Right renal cortex interstitium (tissue), 3 donors: ENCODE measurements around the gene STAT2. TPM values are rescaled to one million over a fixed set of nuclear protein-coding genes. Genes with fewer than 3 reads are reported as not detected.

Experiments
- DNase-seq, 3 donors: peaks; one replicate each; pipeline ENCODE4 v3.0.0-alpha.2; 2013; ENCODE audit warnings: low read depth in 3 of 3, low spot score in 2 of 3
- polyA plus RNA-seq, 3 donors: library from polyadenylated mRNA; unstranded; fragments of 120-200 nt; gene quantifications; one replicate each; pipeline ENCODE4 v1.2.1, GENCODE V29; 2013; ENCODE audit not compliant: insufficient read length in 3 of 3

Gene STAT2
- polyA plus RNA-seq, 3 donors = 78.6 to 87.0 (median 85.2) TPM

- no peak for DNase-seq
Measured at GRCh38 chr12:56298828-56299227, 61.1 kb downstream of the STAT2 start.

GRCh38 chr12:56297400-56297799, 62.5 kb downstream of the STAT2 start:
- DNase-seq = no peak

- no peak for DNase-seq
Measured at GRCh38 chr12:56296295-56296694, 63.6 kb downstream of the STAT2 start.

GRCh38 chr12:56293795-56294194, 66.1 kb downstream of the STAT2 start:
- DNase-seq = no peak

Other genes with a start within 250 kb of the STAT2 start
- 1,000 to 10,000 TPM; 5,478 to 6,026 (median 6,015) TPM for gene RPL41, start 243.5 kb downstream of the STAT2 start, polyA plus RNA-seq
- 1 to 10 TPM; 5.8 to 6.3 (median 6.1) TPM for gene ZC3H10, start 241.8 kb downstream of the STAT2 start, polyA plus RNA-seq
- gene ESYT1, start 231.8 kb downstream of the STAT2 start, polyA plus RNA-seq = 10 to 100 TPM; 75.1 to 82.9 (median 77.6) TPM
- gene MYL6B, start 207.5 kb downstream of the STAT2 start, polyA plus RNA-seq = 100 to 1,000 TPM; 176 to 177 (median 176) TPM
- gene MYL6, start 201.7 kb downstream of the STAT2 start, polyA plus RNA-seq = 1,000 to 10,000 TPM; 2,228 to 2,441 (median 2,313) TPM
- gene SMARCC2, start 170.6 kb downstream of the STAT2 start, polyA plus RNA-seq = 100 to 1,000 TPM; 112 to 131 (median 118) TPM
- 10 to 100 TPM; 44.8 to 48.4 (median 46.7) TPM for gene RNF41, start 138.2 kb downstream of the STAT2 start, polyA plus RNA-seq
- 10 to 100 TPM; 26.1 to 31.5 (median 29.5) TPM for gene NABP2, start 135.8 kb downstream of the STAT2 start, polyA plus RNA-seq
- 10 to 100 TPM; 36.0 to 50.3 (median 49.2) TPM for gene SLC39A5, start 130.1 kb downstream of the STAT2 start, polyA plus RNA-seq
- gene ANKRD52, start 101.7 kb downstream of the STAT2 start, polyA plus RNA-seq = 10 to 100 TPM; 24.9 to 27.2 (median 25.2) TPM
- gene COQ10A, start 93.2 kb downstream of the STAT2 start, polyA plus RNA-seq = 10 to 100 TPM; 16.6 to 19.6 (median 16.8) TPM
- 100 to 1,000 TPM; 216 to 220 (median 217) TPM for gene CS, start 59.8 kb downstream of the STAT2 start, polyA plus RNA-seq
- 100 to 1,000 TPM; 155 to 171 (median 163) TPM for gene CNPY2, start 44.1 kb downstream of the STAT2 start, polyA plus RNA-seq
- gene PAN2, start 26.1 kb downstream of the STAT2 start, polyA plus RNA-seq = 10 to 100 TPM; 73.1 to 89.8 (median 75.8) TPM
- gene IL23A, start 21.2 kb downstream of the STAT2 start, polyA plus RNA-seq = under 1 TPM; 0.58 to 0.82 (median 0.65) TPM
- gene APOF, start 2.8 kb upstream of the STAT2 start, polyA plus RNA-seq = under 1 TPM in 1 of 3 donors, not detected in 2; 0.11 TPM
- gene TIMELESS, start 89.3 kb upstream of the STAT2 start, polyA plus RNA-seq = 10 to 100 TPM; 34.8 to 38.2 (median 35.2) TPM
- gene MIP, start 94.5 kb upstream of the STAT2 start, polyA plus RNA-seq = under 1 TPM in 1 of 3 donors, not detected in 2; 0.18 TPM
- 1 to 10 TPM; 3.9 to 4.2 (median 4.1) TPM for gene SPRYD4, start 108.5 kb upstream of the STAT2 start, polyA plus RNA-seq
- 1 to 10 TPM in 2 of 3 donors, under 1 TPM in 1; 0.89 to 1.7 (median 1.1) TPM for gene GLS2, start 128.1 kb upstream of the STAT2 start, polyA plus RNA-seq
- 10 to 100 TPM; 40.8 to 48.7 (median 42.5) TPM for gene RBMS2, start 161.7 kb upstream of the STAT2 start, polyA plus RNA-seq